OCI-LY1 (cell line): ENCODE data around the gene SH3PXD2A.

Experiments
- H2AFZ ChIP-seq: fragments of 200-600 bp; sonication (generic), shearing (Covaris generic); 2 replicates; pipeline ENCODE4 v1.6.0; 2014; ENCODE audit warnings: antibody characterized with exemption, mild to moderate bottlenecking, low read length
- H3F3A ChIP-seq: fragments of 200-600 bp; sonication (generic), shearing (Covaris generic); 2 replicates; pipeline ENCODE4 v1.6.0; 2014; ENCODE audit warnings: mild to moderate bottlenecking, antibody characterized with exemption, low read length, moderate library complexity; ENCODE audit not compliant: insufficient read depth
- H3K27ac ChIP-seq: fragments of 200-600 bp; sonication (generic); 2 replicates; pipeline ENCODE4 v1.5.1; 2014; ENCODE audit warnings: low read length, mixed run types, mild to moderate bottlenecking, low read depth; ENCODE audit not compliant: poor library complexity, severe bottlenecking
- H3K27me3 ChIP-seq: fragments of 200-600 bp; sonication (generic); 2 replicates; pipeline ENCODE4 v1.6.0; 2014; ENCODE audit warnings: antibody characterized with exemption, mild to moderate bottlenecking, low read length, moderate library complexity; ENCODE audit not compliant: insufficient read depth
- H3K36me3 ChIP-seq: fragments of 200-600 bp; sonication (generic); 2 replicates; pipeline ENCODE4 v1.6.1; 2014; ENCODE audit warnings: mild to moderate bottlenecking, antibody characterized with exemption, low read length, moderate library complexity, mixed read lengths; ENCODE audit not compliant: insufficient read depth
- H3K4me1 ChIP-seq: fragments of 200-600 bp; sonication (generic); 2 replicates; pipeline ENCODE4 v1.5.1; 2014; ENCODE audit warnings: mild to moderate bottlenecking, low read length, moderate library complexity; ENCODE audit not compliant: insufficient read depth, severe bottlenecking
- H3K4me2 ChIP-seq: fragments of 200-600 bp; sonication (generic), shearing (Covaris generic); 2 replicates; pipeline ENCODE4 v1.6.1; 2014; ENCODE audit warnings: low read length
- H3K4me3 ChIP-seq: fragments of 200-600 bp; sonication (generic); 2 replicates; pipeline ENCODE4 v1.5.1; 2014; ENCODE audit warnings: low read length, low read depth, mild to moderate bottlenecking, mixed read lengths; ENCODE audit not compliant: poor library complexity, severe bottlenecking
- H3K79me2 ChIP-seq: fragments of 200-600 bp; shearing (Covaris generic); 2 replicates; pipeline ENCODE4 v1.6.1; 2016; ENCODE audit warnings: mixed run types, low read length, mixed read lengths; ENCODE audit not compliant: insufficient read depth
- H3K9ac ChIP-seq: fragments of 200-600 bp; sonication (generic), shearing (Covaris generic); 2 replicates; pipeline ENCODE4 v1.6.1; 2014; ENCODE audit warnings: mild to moderate bottlenecking, low read length, mixed read lengths
- H3K9me2 ChIP-seq: fragments of 200-600 bp; sonication (generic), shearing (Covaris generic); 2 replicates; pipeline ENCODE4 v1.6.1; 2014; ENCODE audit warnings: low read depth, mild to moderate bottlenecking, low read length, mixed read lengths
- H3K9me3 ChIP-seq: fragments of 200-600 bp; shearing (Covaris generic); 2 replicates; pipeline ENCODE4 v1.6.1; 2014; ENCODE audit warnings: low read length, mixed read lengths
- H4K20me1 ChIP-seq: fragments of 200-600 bp; sonication (generic), shearing (Covaris generic); 2 replicates; pipeline ENCODE4 v1.6.0; 2016; ENCODE audit warnings: mild to moderate bottlenecking, low read length; ENCODE audit not compliant: insufficient read depth
- CTCF ChIP-seq: fragments of 200-600 bp; sonication (generic), shearing (Covaris generic); IDR thresholded peaks from 2 replicates; pipeline ENCODE4 v1.5.1; 2017; ENCODE audit warnings: mild to moderate bottlenecking, antibody characterized with exemption, low read length, moderate library complexity, mixed read lengths
- EZH2 ChIP-seq: fragments of 200-600 bp; sonication (generic), shearing (Covaris generic); IDR thresholded peaks from 2 replicates; pipeline ENCODE4 v1.8.0; 2017; ENCODE audit warnings: borderline replicate concordance, mixed run types, mild to moderate bottlenecking, antibody characterized with exemption, low read length, moderate library complexity, mixed read lengths

Gene SH3PXD2A

DNA sequence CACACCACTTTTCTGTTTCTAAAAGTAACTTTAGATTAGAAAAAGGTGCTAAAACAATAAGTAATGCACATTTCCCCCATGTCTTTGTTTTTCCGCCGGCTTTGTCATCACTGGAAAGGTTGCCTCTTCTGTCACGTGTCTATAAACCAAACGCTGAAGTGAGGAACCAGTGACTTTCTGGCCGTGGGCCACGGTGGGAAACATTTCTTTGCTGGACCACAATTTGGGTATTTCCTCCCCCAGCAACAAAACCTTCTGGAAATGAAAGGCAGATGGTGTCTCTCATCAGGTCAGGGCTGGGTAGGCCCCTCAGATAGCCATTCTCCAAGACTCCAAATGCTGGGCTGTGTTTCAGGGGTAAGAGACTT is 174.5 kb downstream of the SH3PXD2A start:
- H3K9me2 ChIP-seq: no peaks in the 10 kb centered on the region
- H3K9me3 ChIP-seq: no peaks in the 10 kb centered on the region
- no peak overlapping the region for H3K9ac ChIP-seq
- peaks cover 4% of the 10 kb centered on the region; the same call in 1 of the 2 replicates for H3K27me3 ChIP-seq
- no peaks in the 10 kb centered on the region for H3F3A ChIP-seq
- no peak overlapping the region for H3K4me3 ChIP-seq
- H3K4me1 ChIP-seq: peaks cover 24% of the 10 kb centered on the region
- H3K79me2 ChIP-seq: no peaks in the 10 kb centered on the region
- no peaks in the 10 kb centered on the region for H3K36me3 ChIP-seq
- no peak overlapping the region for H3K4me2 ChIP-seq
- no peak overlapping the region for H3K27ac ChIP-seq
- H4K20me1 ChIP-seq: no peaks in the 10 kb centered on the region
- TF ChIP-seq CTCF: no peak
- no peak for TF ChIP-seq EZH2
- no peak overlapping the region for H2AFZ ChIP-seq

DNA sequence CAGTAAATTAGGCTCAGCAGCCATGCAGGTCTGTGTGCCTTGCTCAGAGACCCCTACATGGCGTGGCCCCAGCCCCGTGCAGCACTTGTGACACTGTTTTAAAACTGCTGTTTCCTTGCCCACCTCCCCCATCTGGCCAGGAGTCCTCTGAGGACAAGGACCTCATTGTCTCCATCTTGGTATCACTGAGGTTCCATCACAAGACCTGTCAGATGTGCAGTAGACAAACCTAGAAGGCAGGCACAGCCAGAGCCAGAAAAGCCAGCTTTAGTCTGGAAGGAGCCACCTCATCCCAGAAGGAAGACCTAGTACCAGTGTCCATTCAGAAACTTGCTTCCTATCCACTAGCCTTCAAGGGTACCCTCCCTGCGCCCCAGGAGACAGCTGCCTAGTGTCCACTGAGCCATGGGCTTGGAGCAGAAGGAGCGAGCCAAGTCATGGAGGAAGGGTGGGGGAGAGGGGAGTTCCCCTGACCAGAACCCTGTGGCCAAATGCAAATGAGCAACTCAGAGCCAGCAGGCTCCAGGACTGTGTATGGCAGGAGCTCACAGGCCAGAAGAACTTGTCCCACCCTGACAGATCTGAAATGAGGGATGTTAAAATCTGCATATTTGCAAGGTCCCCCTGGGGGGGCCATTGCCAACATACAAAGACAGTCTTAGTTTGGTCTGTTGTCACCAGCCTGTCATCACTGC is 176.1 kb downstream of the SH3PXD2A start:
- no peak overlapping the region; the same call in 1 of the 2 replicates for H3K9ac ChIP-seq
- TF ChIP-seq EZH2 (no peak), CTCF (no peak)
- no peaks in the 10 kb centered on the region for H3K9me3 ChIP-seq
- H4K20me1 ChIP-seq: no peaks in the 10 kb centered on the region
- no peak overlapping the region for H2AFZ ChIP-seq
- H3K27ac ChIP-seq: peak overlapping the region; percentile 48
- no peaks in the 10 kb centered on the region for H3K36me3 ChIP-seq
- H3K27me3 ChIP-seq: no peaks in the 10 kb centered on the region
- no peaks in the 10 kb centered on the region for H3K79me2 ChIP-seq
- no peaks in the 10 kb centered on the region for H3F3A ChIP-seq
- H3K4me1 ChIP-seq: peaks cover 24% of the 10 kb centered on the region
- H3K9me2 ChIP-seq: no peaks in the 10 kb centered on the region
- H3K4me3 ChIP-seq: peak overlapping the region; percentile 44
- H3K4me2 ChIP-seq: peak overlapping the region; percentile 53; the same call in 1 of the 2 replicates

GRCh38 chr10:103678178-103678526 is 177.2 kb downstream of the SH3PXD2A start:
- no peaks in the 10 kb centered on the region for H3F3A ChIP-seq
- H3K79me2 ChIP-seq: no peaks in the 10 kb centered on the region
- H3K27ac ChIP-seq: peak overlapping the region; percentile 48
- TF ChIP-seq CTCF (no peak), EZH2 (no peak)
- no peaks in the 10 kb centered on the region for H3K9me3 ChIP-seq
- H3K9me2 ChIP-seq: no peaks in the 10 kb centered on the region
- H3K4me1 ChIP-seq: peaks cover 24% of the 10 kb centered on the region
- H3K36me3 ChIP-seq: no peaks in the 10 kb centered on the region
- no peaks in the 10 kb centered on the region for H4K20me1 ChIP-seq
- H3K4me2 ChIP-seq: peak overlapping the region; percentile 53
- H3K27me3 ChIP-seq: no peaks in the 10 kb centered on the region
- peak overlapping the region; percentile 44 for H3K4me3 ChIP-seq
- no peak overlapping the region for H2AFZ ChIP-seq
- H3K9ac ChIP-seq: peak overlapping the region; percentile 18; the same call in 1 of the 2 replicates
